Mesendoderm (in vitro differentiated cells): ENCODE data around the gene MTO1.

ENCODE experiments used
- DNase-seq: peaks from one replicate; pipeline ENCODE4 v3.0.0; 2013
- H2AK5ac ChIP-seq: 2 replicates; pipeline ENCODE4 v1.6.1; 2013; ENCODE audit warnings: low read length, inconsistent platforms
- H2BK120ac ChIP-seq: 2 replicates; pipeline ENCODE4 v1.6.1; 2013; ENCODE audit warnings: low read depth, mild to moderate bottlenecking, low read length, moderate library complexity, mixed read lengths
- H2BK15ac ChIP-seq: replicated peaks from 2 replicates; pipeline ENCODE4 v1.6.1; 2013; ENCODE audit warnings: low read depth, mild to moderate bottlenecking, moderate library complexity
- H2BK5ac ChIP-seq: 2 replicates; pipeline ENCODE4 v1.6.1; 2013; ENCODE audit warnings: low read length, inconsistent platforms
- H3K18ac ChIP-seq: 2 replicates; pipeline ENCODE4 v1.6.1; 2013; ENCODE audit warnings: mild to moderate bottlenecking, low read length, mixed read lengths
- H3K23ac ChIP-seq: one replicate; pipeline ENCODE4 v1.6.1; 2013; ENCODE audit warnings: low read length
- H3K27ac ChIP-seq: 2 replicates; pipeline ENCODE4 v1.5.1; 2013; ENCODE audit warnings: low read depth, mild to moderate bottlenecking, inconsistent platforms, low read length, moderate library complexity
- H3K27me3 ChIP-seq: 2 replicates; pipeline ENCODE4 v1.6.1; 2013; ENCODE audit warnings: low read length, control low read depth, mild to moderate bottlenecking, inconsistent platforms; ENCODE audit not compliant: insufficient read depth, poor library complexity
- H3K36me3 ChIP-seq: 2 replicates; pipeline ENCODE4 v1.6.1; 2013; ENCODE audit warnings: low read length, inconsistent platforms; ENCODE audit not compliant: control insufficient read depth, insufficient read depth
- H3K4ac ChIP-seq: one replicate; pipeline ENCODE4 v1.6.1; 2013; ENCODE audit warnings: low read depth, mild to moderate bottlenecking, low read length, moderate library complexity
- H3K4me1 ChIP-seq: 2 replicates; pipeline ENCODE4 v1.6.1; 2013; ENCODE audit warnings: low read depth, low read length, inconsistent platforms; ENCODE audit not compliant: control insufficient read depth
- H3K4me2 ChIP-seq: 2 replicates; pipeline ENCODE4 v1.6.1; 2013; ENCODE audit warnings: low read length
- H3K4me3 ChIP-seq: 2 replicates; pipeline ENCODE4 v1.5.1; 2013; ENCODE audit warnings: mild to moderate bottlenecking, low read length
- H3K56ac ChIP-seq: one replicate; pipeline ENCODE4 v1.6.1; 2013; ENCODE audit warnings: low read length
- H3K79me1 ChIP-seq: 2 replicates; pipeline ENCODE4 v1.6.1; 2013; ENCODE audit warnings: low read length, inconsistent platforms
- H3K79me2 ChIP-seq: 2 replicates; pipeline ENCODE4 v1.6.1; 2013; ENCODE audit warnings: mild to moderate bottlenecking, low read length; ENCODE audit not compliant: control insufficient read depth, insufficient read depth
- H3K9ac ChIP-seq: 2 replicates; pipeline ENCODE4 v1.6.1; 2013; ENCODE audit warnings: low read length, inconsistent platforms
- H4K5ac ChIP-seq: one replicate; pipeline ENCODE4 v1.6.1; 2013; ENCODE audit warnings: low read length
- H4K8ac ChIP-seq: one replicate; pipeline ENCODE4 v1.6.1; 2013; ENCODE audit warnings: low read depth, mild to moderate bottlenecking, control low read depth, low read length, moderate library complexity
- WGBS: extraction: QIAGEN DNeasy Blood & Tissue Kit; methylation state at CpG from one replicate; pipeline ENCODE4 v1.1.7; 2013; ENCODE audit warnings: low lambda C conversion rate, missing lambda C conversion rate; ENCODE audit not compliant: insufficient coverage; ENCODE audit errors: extremely low coverage; 5-methylcytosine and 5-hydroxymethylcytosine counted together

MTO1 gene

DNA sequence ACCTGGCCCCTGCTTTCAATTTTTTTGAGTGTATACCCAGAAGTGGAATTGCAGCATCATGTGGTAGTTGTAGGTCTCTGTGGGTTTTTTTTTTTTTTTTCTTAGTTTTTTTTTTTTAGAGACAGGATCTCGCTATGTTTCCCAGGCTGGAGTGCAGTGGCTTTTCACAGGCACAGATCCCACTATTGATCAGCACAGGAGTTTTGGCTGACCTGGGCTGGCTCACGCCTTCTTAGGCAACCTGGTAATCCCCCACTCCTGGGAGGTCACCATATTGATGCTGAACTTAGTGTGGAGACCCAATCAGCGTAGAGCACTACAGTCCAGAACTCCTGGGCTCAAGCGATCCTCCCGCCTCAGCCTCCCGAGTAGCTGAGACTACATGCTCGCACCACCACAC, 25.9 kb downstream of the MTO1 start:
- no peaks in the 10 kb centered on the region for H3K27me3 ChIP-seq
- no peak overlapping the region for H2BK120ac ChIP-seq
- no peak overlapping the region for H3K23ac ChIP-seq
- H2BK15ac ChIP-seq = no peak overlapping the region
- no CpG with 5 or more reads among the region's 7 CpGs for WGBS
- no peak overlapping the region for H3K27ac ChIP-seq
- no peaks in the 10 kb centered on the region for H3K79me1 ChIP-seq
- H4K8ac ChIP-seq = no peak overlapping the region
- H2AK5ac ChIP-seq = no peak overlapping the region
- peaks cover 3% of the 10 kb centered on the region for H3K36me3 ChIP-seq
- no peak overlapping the region for H3K9ac ChIP-seq
- no peak overlapping the region for H3K56ac ChIP-seq
- no peak overlapping the region for H4K5ac ChIP-seq
- DNase-seq = no peak
- H3K4ac ChIP-seq = no peak overlapping the region
- no peaks in the 10 kb centered on the region for H3K79me2 ChIP-seq
- H3K4me1 ChIP-seq = no peaks in the 10 kb centered on the region
- H3K18ac ChIP-seq = no peak overlapping the region
- H2BK5ac ChIP-seq = no peak overlapping the region
- H3K4me3 ChIP-seq = no peak overlapping the region
- no peak overlapping the region for H3K4me2 ChIP-seq

DNA sequence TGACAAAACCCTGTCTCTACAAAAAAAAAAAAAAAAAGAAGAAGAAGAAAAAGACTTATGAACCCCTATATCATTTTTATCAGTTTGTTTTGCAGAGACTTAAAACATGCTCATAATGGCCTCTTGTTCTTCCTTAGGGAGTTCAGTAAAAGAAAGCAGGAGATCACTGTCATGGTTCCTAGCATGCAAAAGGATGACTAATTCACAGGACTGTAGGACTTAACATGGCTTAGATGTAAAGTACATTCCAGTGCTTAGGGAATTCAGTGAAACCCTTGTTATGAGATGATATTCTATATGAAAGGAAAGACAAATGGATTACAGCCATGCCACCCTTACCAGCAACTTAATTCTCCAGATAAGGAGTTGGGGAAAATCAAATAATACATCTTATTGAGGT, 29.8 kb downstream of the MTO1 start:
- H3K9ac ChIP-seq = no peak overlapping the region
- H2BK15ac ChIP-seq = no peak overlapping the region
- H2BK120ac ChIP-seq = no peak overlapping the region
- no peak overlapping the region for H3K4me2 ChIP-seq
- H2BK5ac ChIP-seq = no peak overlapping the region
- no peaks in the 10 kb centered on the region for H3K79me2 ChIP-seq
- H4K8ac ChIP-seq = no peak overlapping the region
- H2AK5ac ChIP-seq = no peak overlapping the region
- no peak overlapping the region for H4K5ac ChIP-seq
- no peak overlapping the region for H3K56ac ChIP-seq
- no peak overlapping the region for H3K18ac ChIP-seq
- H3K4ac ChIP-seq = no peak overlapping the region
- no peak overlapping the region for H3K27ac ChIP-seq
- DNase-seq = no peak
- H3K36me3 ChIP-seq = peaks cover 5% of the 10 kb centered on the region
- no peaks in the 10 kb centered on the region for H3K79me1 ChIP-seq
- H3K4me1 ChIP-seq = no peaks in the 10 kb centered on the region
- H3K27me3 ChIP-seq = no peaks in the 10 kb centered on the region
- H3K4me3 ChIP-seq = no peak overlapping the region
- no peak overlapping the region for H3K23ac ChIP-seq

DNA sequence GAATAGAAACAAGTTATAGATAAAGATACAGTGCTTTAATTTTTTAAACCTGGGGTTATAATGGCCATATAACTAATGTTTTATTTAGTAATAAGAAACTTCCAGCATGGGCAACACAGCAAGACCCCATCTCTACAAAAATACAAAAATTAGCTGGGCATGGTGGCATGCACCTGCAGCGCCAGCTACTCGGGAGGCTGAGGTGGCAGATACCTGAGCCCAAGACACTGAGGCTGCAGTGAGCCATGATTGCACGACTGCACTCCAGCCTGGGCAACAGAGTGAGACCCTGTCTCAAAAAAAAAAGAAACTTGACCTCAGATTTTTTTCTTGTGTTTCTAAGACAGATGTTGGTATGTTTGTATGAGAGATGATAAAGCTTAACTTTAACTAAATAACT, 36.4 kb downstream of the MTO1 start:
- Histone ChIP-seq H3K56ac (no peak overlapping the region), H2BK5ac (no peak overlapping the region), H3K23ac (no peak overlapping the region), H3K4me2 (no peak overlapping the region), H3K27me3 (no peaks in the 10 kb centered on the region), H4K8ac (no peak overlapping the region), H3K79me2 (no peaks in the 10 kb centered on the region), H3K4ac (no peak overlapping the region), H3K18ac (no peak overlapping the region), H2AK5ac (no peak overlapping the region), H3K27ac (no peak overlapping the region), H3K79me1 (no peaks in the 10 kb centered on the region), H2BK15ac (no peak overlapping the region), H3K4me3 (no peak overlapping the region), H3K9ac (no peak overlapping the region), H3K36me3 (peaks cover 3% of the 10 kb centered on the region), H2BK120ac (no peak overlapping the region), H4K5ac (no peak overlapping the region), H3K4me1 (no peaks in the 10 kb centered on the region)
- no peak for DNase-seq
- WGBS = no CpG with 5 or more reads among the region's 3 CpGs

DNA sequence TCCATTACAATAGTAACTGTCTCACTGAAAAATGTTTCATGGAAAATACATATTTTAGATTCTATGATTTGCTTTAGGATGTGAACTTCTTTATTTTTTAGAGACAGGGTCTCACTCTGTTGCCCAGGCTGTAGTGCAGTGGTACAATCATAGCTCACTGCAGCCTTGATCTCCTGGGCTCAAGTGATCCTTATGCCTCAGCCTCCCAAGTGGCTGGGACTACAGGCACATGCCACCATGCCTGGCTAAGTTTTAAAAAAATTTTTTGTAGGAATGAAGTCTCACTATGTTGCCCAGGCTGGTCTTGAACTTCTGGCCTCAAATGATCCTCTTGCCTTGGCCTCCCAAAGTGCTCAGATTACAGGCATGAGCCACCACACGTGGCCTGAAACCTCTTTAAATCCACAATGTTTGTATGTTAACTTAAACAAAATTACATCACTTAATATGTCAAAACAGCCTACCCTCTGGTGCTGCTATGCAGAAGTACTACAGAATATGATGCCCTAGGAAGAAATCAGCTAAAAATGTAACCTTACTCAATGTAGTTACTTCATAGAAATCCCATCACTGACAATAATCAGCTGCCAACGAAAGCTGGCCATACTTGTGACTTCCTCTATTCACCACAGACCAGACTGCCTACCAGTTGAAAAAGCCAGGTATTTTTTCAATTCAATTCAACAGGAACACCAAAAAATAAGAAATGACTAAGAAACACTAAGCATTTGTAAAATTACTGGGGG, 41.7 kb downstream of the MTO1 start:
- H3K4me3 ChIP-seq = no peak overlapping the region
- H4K5ac ChIP-seq = no peak overlapping the region
- H3K79me1 ChIP-seq = no peaks in the 10 kb centered on the region
- no peaks in the 10 kb centered on the region for H3K79me2 ChIP-seq
- no peaks in the 10 kb centered on the region for H3K4me1 ChIP-seq
- H3K23ac ChIP-seq = no peak overlapping the region
- H3K27ac ChIP-seq = no peak overlapping the region
- DNase-seq = no peak
- H4K8ac ChIP-seq = no peak overlapping the region
- H3K4ac ChIP-seq = no peak overlapping the region
- H2BK15ac ChIP-seq = no peak overlapping the region
- no peak overlapping the region for H3K18ac ChIP-seq
- WGBS = no CpG with 5 or more reads among the region's 2 CpGs
- H3K9ac ChIP-seq = no peak overlapping the region
- H3K27me3 ChIP-seq = no peaks in the 10 kb centered on the region
- H2BK120ac ChIP-seq = no peak overlapping the region
- H2AK5ac ChIP-seq = no peak overlapping the region
- no peaks in the 10 kb centered on the region for H3K36me3 ChIP-seq
- H2BK5ac ChIP-seq = no peak overlapping the region
- no peak overlapping the region for H3K56ac ChIP-seq
- no peak overlapping the region for H3K4me2 ChIP-seq

DNA sequence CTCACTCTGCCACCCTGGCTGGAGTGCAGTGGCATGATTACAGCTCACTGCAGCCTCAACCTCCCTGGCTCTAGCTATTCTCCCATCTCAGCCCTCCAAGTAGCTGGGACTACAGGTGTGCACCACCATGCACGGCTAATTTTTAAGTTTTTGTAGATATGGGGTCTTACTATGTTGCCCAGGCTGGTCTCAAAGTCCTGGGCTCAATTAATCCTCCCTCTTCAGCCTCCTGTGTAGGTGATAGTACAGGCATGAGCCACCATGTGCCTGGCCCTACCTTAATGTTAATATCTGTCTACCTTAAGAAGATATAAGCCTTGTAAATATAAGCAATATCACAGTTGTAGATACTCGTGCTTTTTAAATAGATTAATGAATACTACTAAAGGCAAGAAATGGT, 42.6 kb downstream of the MTO1 start:
- Histone ChIP-seq H3K27me3 (no peaks in the 10 kb centered on the region), H3K4me2 (no peak overlapping the region), H3K36me3 (no peaks in the 10 kb centered on the region), H3K56ac (no peak overlapping the region), H3K23ac (no peak overlapping the region), H3K4me3 (no peak overlapping the region), H2BK15ac (no peak overlapping the region), H3K27ac (no peak overlapping the region), H4K8ac (no peak overlapping the region), H3K9ac (no peak overlapping the region), H2BK5ac (no peak overlapping the region), H3K79me2 (no peaks in the 10 kb centered on the region), H3K4ac (no peak overlapping the region), H3K79me1 (no peaks in the 10 kb centered on the region), H2BK120ac (no peak overlapping the region), H3K4me1 (no peaks in the 10 kb centered on the region), H3K18ac (no peak overlapping the region), H2AK5ac (no peak overlapping the region), H4K5ac (no peak overlapping the region)
- DNase-seq = no peak
- no CpG with 5 or more reads among the region's 2 CpGs for WGBS

DNA sequence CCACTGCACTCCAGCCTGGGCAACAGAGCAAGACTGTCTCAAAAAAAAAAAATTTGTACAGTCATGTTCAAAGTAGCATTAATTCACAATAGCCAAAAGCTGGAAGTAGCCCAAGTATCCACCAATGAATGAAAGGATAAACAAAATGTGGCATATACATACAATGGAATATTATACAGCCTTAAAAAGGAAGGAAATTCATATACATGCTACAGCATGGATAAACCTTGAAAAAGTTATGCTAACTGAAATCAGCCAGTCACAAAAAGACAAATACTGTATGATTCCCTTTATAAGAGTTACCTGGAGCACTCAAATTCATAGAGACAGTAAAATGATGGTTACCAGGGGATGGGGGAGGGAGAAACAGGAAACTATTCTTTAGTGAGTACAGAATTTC, 43.6 kb downstream of the MTO1 start:
- no peak for DNase-seq
- Histone ChIP-seq H2AK5ac (no peak overlapping the region), H3K56ac (no peak overlapping the region), H2BK120ac (no peak overlapping the region), H3K4me1 (no peaks in the 10 kb centered on the region), H3K27me3 (no peaks in the 10 kb centered on the region), H3K9ac (no peak overlapping the region), H3K4ac (no peak overlapping the region), H4K8ac (no peak overlapping the region), H2BK5ac (no peak overlapping the region), H4K5ac (no peak overlapping the region), H3K4me3 (no peak overlapping the region), H3K27ac (no peak overlapping the region), H3K4me2 (no peak overlapping the region), H3K79me2 (no peaks in the 10 kb centered on the region), H2BK15ac (no peak overlapping the region), H3K23ac (no peak overlapping the region), H3K36me3 (no peaks in the 10 kb centered on the region), H3K18ac (no peak overlapping the region), H3K79me1 (no peaks in the 10 kb centered on the region)
